ELR (cell line): ENCODE measurements around the gene DPH1.
"Not testable (repeated sequence)": the region's sequence is repeated elsewhere in the genome, so short reads cannot be mapped to it uniquely, and the experiment has no call there.

Experiments
- DNase-seq: peaks from one replicate; pipeline ENCODE4 v3.0.0-alpha.2; 2015; ENCODE audit warnings: low read depth

Gene DPH1

DNA sequence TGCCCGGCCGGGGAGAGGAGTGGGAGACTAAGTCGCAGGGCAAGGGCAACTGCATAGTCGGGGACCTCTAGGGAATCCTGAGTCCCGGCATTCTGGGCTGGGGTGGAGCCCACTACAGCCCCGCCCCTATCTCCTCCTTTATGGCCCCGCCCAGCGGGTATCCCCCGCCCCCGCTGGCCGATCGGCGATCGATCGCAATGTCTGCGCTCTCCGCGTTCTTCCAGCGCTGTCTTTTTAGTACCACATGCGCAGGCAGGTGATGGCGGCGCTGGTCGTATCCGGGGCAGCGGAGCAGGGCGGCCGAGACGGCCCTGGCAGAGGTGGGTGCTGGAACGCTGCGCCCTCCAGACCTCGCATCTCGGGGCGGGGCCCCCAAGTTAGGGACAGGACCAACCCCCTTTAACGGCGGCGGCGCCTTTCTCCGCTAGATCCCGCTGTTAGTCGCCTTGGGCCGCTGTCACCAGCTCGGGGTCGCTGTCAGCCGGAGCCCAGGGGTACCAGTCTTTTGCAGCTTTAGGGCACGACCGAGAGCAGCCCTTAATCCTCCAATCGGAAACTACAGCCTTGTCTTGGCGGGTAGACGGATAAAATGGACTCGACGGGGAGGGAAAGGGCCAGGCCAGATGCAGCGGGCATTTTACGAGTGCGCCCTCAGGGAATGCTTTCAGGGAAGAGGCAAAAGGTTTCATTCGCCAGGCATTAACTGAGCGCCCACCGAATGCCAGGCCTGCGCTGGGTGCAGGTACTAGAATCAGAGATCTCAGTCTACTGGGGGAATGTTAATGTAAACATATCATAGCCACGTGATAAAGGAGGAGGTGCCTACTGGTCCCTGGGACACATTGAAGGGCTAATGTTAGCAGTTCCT, at the start of gene DPH1:
DPH1 (plus strand) TSS at position 243 of the 868 bp plus-strand sequence; CDS start at position 260, 17 bp downstream.
- peak; percentile 95 for DNase-seq

DNA sequence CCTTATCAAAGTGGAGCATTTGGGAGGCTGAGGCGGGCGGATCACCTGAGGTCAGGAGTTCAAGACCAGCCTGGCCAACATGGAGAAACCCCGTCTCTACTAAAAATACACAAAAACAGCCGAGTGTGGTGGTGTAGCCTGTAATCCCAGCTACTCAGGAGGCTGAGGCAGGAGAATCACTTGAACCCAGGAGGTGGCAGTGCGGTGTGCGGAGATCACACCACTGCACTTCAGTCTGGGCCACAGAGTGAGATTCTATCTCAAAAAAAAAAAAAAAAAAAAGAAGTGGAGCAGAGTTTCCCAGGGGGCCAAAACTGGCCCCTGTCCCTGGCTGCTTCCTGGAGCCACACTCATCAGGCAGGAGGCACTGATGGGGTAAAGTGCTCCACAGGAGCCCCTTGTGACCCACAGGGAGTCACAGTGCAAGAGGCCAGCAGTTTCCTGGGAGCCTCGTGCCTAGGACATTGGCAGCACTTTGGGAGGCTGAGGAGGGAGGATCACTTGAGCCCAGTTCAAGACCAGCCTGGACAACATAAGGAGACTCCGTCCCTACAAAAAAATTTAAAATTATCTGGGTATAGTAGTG, 49.2 kb upstream of the DPH1 start:
- DNase-seq: no peak

DNA sequence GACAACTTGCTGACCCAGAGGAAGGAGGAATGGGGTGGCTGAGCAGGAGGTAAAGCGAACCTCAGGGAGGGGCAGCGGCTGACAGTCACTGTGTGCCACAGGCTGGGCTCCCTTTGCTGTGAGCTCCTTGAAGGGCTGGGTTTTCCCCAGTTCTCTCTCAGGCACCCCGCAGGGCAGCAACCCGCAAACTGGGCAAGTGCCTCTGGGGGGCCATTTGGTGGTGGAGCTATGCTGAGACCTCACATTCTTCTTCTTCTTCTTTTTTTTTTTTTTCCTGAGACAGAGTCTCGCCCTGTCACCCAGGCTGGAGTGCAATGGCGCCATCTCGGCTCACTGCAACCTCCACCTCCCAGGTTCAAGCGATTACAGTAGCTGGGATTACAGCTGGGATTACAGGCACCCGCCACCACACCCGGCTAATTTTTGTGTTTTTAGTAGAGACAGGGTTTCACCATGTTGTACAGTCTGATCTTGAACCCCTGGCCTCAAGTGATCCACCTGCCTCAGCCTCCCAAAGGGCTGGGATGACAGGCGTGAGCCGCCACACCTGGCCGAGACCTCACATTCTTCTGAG, 47.1 kb upstream of the DPH1 start:
- DNase-seq: not testable (repeated sequence)

DNA sequence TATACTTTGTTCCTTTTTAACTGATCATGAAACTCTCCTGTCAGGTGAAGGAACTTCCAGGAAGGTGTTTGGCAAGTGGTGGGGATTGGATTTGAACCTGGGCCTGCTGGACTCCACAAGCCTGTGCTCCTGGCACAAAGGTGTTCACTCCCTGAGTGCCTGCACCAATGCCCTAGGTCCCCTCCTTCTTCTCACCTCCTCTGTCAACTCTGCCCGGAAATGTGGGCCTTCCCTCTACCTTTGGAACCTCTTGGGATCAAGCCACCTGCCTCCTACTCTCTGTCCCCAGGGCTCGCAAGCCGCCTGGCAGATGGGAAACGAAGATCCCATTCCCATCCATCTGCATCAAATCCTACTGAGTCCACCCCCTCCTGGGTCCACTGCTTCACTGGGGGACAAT, 44.9 kb upstream of the DPH1 start:
- DNase-seq: no peak

DNA sequence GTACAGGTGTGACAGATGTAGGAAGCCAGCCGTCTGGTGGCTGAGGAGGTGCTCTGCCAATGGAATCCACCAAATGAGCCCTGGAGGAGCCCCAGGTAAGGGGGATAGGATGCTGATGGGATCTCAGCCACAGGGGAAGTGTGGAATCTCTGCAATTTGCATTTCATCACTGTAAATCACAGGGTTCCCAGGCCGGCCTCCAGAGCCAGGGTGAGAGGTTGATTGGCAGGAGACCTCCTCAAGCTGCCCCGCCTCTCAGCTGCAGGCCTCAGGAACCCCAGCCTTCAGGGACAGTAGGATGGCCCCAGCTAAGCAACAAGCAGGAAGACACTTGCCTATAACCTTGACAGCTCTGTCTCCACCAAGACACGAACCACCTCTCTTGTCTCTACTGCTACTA, 44.3 kb upstream of the DPH1 start:
- DNase-seq: no peak

DNA sequence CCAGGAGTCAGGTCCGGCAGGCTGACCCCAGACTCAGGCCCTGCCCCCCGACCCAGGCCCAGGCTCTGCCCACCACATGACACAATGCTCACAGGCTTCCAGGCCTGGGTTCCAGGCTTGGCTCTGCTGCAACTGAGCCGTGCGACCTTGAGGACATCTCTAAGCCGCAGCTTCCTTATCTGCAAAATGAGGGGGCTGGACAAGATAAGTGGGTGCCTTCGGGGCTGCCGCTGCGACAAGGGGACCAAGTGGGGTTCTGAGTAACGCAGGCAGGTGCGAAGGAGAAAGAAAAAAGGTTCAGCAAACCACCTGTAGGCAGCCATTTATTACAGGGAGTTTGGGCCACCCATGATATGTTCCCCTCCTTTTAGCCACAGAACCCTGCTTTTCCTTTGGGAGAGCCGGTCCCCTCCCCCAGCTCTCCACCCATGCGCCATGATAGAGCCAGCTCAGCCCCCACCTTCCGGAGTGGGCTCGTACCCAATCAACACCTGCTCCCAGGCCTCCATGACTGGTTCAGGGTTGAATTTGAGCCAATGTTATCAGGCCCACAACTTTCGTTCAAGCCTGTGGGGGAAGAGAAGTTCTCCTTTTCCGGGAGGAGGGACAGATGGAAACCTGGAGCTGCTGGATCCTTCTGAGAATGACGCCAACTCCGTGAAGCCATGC, 43.0 kb upstream of the DPH1 start:
- no peak for DNase-seq

DNA sequence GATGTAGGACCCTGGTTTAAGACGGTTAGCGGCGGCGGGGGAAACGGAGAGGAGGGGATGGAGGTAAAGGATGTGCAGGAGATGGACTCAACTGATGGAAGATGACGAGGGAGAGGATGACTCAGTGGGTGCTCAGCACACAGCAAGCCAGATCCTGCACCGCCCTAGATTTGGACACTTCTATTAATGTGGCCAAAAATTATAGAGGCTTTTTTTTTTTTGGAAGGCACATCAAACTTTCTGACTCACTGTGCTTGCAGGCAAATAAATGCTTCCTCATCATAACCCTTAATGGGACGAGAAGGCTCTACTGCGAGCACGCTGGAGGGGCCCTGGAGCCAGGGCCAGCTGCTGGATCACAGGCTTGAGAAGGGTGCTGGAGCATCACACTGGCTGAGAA, 40.8 kb upstream of the DPH1 start:
- DNase-seq: peak; percentile 97

DNA sequence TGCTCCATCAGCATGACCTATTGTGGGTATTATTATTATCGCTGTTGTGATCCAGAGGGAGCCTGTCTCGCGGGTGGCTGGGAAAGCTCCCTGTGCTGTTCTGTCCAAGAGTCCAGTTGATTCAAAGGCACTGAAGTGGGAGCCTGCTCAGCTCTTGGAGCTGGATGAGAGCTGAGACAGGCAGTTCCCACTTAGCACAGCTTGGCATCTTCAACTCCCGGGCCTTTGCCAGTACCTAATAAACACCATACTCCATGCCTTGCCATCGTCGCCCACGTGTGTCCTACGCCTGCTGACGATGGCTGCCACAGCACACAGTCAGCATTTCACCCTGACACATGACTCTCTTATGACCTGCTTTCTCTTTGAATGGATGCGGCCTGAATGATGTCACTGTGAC, 37.4 kb upstream of the DPH1 start:
- DNase-seq: no peak

DNA sequence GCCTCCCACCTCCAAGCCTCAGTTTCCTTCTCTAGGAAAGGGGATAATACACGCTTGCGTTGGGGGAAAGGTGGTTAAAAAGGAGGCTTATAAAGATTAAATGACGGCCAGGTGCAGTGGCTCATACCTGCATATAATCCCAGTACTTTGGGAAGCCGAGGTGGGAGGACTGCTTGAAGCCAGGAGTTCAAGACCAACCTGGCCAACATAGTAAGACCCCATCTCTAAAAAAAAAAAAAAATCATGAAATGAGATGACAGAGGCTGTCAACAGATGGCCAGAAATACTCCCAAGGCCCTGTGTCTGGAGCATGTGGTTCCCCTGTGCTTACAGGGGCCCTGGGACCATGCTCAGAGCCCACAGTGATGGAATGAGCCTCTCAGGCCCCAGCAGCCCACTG, 35.2 kb upstream of the DPH1 start:
- no peak for DNase-seq

DNA sequence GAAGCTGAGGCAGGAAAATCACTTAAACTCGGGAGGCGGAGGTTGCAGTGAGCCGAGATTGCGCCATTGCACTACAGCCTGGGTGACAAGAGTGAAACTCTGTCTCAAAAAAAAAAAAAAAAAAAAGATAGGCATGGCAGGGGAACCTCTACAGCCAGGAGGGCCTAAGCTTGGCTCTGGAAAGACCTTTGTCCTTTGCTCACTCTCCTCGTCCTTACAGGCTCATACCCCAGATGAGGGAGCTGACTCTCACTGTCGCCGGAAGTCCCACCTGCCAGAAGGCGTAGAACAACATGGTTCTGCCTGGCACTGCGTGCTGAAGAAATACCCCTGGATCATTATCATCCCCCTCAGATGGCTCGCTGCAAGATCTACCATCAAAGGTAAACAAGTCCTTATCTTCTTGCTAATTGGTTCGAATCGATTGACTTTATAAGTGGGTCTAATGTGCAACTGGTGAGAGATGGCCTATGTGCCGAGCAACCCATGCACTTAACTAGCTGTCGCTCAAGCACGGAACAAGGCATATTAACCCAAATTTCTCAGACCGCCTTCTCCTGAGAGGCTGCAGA, 34.5 kb upstream of the DPH1 start:
- no peak for DNase-seq

DNA sequence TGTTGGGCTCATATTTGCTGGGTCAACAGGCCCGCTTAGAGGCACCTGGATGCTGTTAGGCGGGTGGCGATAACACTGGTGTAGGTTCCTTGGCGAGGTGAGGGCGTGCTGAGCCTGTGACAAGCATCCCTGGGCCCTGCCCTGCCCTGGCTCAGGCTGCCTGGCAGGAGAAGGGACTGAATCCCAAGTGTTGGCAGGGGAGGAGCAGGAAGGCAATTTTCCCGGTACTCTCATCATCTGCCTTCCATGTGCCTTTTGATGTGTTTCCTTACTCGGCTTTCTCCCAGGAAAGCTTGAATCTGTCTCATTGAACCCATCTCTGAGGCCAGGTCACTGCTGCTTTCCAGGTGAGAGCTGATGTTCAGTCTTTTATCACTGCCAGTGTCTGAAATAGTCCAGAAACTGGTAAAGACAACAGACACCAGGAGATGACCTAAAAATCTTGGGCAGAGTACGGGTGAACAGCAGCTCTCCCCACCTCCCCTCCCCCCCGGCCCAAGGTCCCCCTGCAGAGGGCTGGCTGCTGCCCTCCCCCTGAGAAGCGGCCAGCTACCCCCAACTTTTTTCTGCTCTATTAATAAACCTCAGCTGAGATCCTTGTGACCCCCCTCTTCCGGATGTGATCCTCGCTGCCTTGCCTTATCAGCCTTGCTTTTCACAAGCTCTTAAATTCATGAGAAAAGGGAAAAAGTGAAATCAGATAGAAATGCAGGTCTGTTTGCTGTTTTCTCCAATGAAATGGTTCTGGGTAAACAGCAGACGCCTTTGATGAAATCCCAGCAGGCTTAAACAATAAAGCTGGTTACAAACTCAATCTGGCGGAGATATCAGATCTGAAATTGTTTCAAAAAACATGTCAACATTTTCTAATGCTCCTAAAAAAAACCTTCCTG, 33.8 kb upstream of the DPH1 start:
- no peak for DNase-seq

DNA sequence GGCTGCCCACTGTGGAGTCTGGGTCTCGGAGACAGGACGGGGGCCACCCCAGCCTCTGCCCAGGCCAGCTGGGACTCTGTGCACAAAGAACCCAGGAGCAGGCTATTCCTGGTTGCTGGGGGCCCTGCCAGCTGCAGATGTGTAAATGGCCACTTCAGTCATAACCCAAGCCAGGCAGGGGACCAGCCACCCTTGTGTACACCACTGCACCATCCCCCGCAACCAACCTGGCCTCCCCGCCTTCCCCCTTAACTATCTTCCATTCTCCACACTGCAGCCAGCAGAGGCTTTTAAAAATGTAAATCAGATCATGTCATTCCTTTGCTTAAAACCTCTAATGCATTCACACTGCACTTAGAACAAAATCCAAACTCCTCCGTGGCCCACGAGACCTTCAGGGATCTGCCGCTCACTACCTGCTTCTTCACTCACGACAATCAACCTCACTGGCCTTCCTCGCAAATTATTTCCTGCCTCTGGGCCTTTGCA, 33.1 kb upstream of the DPH1 start:
- DNase-seq: no peak

DNA sequence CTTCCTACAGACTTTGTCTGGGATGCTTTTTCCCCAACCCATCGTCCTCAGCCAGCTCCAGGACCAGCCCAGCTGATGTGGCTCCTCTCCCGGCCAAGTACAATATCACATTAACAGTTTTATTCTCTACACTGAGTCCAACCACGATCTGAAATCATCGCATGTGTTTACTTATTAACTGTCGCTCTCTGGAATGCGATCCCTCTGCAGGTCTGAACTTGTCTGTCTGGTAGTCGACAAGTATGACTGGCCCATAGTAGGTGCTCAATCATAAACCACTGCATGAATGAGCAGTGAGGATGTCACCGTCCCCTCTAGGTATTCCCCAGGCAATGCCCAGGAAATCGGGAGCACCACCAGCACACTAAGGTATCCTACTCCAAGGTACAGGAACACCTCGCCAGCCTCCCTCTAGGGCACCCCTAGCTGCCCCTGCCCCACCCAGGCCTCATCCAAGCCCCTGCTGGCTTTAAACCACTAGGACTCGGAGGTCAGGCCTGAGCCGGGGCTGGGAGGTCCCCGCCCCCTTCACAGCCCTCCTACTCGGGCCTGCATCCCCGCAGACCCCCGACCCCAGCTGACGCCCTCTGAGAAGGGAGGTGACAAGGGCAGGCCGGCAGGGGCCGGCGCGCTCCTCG, 32.5 kb upstream of the DPH1 start:
- no peak for DNase-seq

DNA sequence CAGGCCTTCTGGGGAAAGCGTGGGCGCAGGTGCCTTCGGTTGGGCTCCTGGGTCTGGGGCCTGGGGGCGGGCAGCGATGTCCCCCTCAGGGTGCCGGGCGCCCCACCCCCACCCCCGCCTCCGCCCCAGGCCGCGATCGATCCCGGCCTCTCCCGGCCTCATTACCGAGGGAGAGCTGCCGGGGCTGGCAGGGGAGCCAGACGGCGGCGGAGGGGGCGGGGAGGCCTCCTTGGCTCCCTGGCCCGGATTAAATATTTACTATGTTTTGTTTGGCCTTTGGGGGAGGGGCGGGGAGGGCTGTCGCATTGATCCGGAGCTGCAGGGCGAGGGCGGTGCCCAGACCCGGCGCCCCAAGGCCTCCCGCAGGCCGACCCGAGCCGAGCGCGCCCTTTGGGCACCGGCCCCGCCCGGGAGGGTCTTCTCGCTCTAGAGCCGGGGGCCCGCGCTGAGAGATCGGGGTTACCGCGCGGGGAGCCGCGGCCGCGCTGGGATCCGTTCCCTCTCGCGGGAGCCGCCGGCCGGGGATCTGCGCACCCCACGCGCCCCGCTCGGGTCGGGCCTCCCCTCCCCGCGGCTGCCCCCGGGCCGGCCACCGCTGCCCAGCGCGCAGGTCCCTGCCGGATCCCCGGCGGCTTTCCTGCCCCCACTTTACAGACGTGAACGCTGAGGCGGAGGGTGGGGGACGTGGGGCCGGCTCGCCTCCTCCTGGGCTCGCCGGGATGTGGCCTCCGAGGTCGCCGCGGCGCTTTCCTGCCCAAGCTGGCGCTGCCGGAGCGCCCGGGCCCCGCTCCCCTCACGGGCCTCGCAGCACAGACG, 31.8 kb upstream of the DPH1 start:
- no peak for DNase-seq

DNA sequence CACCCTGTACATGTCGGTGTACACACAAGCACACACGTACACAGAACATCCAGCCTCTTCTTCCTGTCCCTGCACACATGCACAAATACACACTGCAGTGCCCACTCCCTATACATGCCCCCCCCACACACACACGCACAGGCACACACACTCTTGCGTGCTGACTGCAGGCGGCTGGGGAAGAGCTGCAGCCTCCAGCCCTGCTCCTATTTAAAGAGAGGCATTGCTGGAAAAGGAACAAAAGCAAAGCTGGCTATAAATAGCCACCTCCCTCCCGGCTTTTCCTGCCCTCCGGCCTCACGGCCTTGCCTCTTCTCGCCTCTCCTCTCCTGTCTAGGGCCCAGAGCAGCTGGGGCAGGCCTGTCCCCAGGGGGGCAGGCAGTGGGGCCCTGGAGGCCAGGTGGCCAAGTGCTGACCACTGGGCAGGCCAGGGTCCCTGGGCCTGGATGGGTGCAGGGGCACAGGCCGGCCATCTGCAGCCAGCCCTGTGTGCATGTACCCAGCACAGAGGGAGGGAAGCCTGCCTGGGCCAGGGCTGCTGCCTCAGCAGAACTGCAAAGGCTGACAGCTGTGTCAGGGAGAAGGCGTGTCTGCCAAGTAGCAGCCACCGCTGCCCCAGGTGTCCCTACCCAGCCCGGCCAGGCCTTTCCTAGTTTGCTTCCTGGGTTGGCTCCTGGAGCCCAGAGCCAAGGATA, 30.2 kb upstream of the DPH1 start:
- DNase-seq: no peak

DNA sequence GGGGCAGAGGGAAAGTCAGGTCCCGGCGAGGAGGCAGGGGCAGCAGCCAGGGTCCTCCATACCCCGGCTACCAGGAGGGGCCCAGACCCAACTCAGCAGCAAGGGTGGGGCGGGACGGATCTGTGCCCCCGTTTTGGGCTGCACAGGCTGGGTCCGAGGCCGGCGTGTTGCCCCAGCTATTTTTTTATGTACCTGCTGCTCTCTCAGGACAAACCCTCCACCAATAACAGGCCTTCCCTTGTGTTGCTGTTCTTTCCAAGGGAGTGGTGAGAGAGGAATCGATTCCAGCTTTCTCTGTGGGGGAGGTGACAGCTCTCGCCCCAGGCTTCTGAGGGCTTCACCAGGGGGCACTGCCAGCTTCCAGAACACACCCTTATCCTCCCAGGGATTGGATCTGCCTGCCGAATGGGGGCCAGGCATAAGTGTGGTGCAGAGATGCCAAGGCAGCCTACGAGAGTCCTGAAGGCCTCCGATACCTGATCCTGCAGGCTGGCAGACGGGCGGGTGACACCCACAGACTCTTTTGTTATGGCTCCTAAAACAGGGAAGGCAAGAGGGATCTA, 27.1 kb upstream of the DPH1 start:
- DNase-seq: no peak

DNA sequence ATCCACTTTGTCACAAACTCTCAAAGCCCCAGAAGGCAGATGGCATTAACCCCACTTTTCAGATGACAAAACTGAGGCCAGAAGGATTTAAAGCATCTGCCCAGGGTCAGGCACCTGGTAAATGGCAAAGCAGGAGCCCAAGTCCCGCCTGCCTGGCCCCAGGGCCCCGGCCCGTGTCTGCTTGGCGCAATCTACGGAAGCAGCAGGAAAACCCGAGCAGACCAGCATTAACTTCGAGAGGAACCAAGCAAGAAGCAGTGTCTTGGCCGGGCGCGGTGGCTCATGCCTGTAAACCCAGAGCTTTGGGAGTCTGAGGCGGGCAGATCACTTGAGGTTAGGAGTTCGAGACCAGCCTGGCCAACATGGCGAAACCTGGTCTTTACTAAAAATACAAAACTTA, 26.4 kb upstream of the DPH1 start:
- no peak for DNase-seq

DNA sequence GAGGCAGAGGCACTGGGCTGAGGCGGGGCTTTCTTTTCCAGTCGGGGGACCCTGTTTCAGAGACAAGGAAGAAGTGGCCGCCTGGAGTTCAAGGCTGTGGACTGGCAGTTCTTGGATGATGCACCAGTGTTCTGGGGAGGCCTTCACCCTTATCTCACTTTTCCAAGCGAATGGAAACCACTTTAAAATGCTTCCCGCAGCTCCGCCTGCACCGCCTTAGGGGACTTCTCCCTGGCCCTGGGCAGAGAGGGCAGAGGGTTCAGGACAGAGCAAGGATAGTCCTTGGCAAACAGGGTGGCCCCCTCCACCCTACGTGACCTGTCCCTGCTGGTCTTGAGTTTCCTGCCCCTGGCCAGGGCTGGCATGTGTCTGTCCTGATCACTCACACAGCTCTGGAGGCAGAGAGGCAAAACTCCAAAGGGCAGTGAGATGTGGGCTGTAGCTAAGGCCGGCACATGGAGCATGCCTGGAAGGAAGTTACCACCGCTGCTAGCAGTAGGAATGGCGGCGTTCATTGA, 25.5 kb upstream of the DPH1 start:
- DNase-seq: no peak
